Suprapubic skin (tissue), 4 donors: ENCODE data around the gene FSTL1. TPM values are rescaled to one million over a fixed set of nuclear protein-coding genes. Genes with fewer than 3 reads are reported as not detected.

Source experiments
- DNase-seq, 2 donors: peaks; one replicate each; pipeline ENCODE4 v3.0.0-alpha.2; 2019; ENCODE audit warnings: low spot score in 2 of 2
- H3K27ac ChIP-seq: fragments of 200-600 bp; sonication (generic); one replicate; pipeline ENCODE4 v1.5.1; 2019
- H3K27me3 ChIP-seq: fragments of 200-600 bp; sonication (generic); one replicate; pipeline ENCODE4 v1.5.1; 2019
- H3K36me3 ChIP-seq: fragments of 200-600 bp; sonication (generic); one replicate; pipeline ENCODE4 v1.5.1; 2019
- H3K4me1 ChIP-seq: fragments of 200-600 bp; sonication (generic); one replicate; pipeline ENCODE4 v1.5.1; 2019
- H3K4me3 ChIP-seq: fragments of 200-600 bp; sonication (generic); one replicate; pipeline ENCODE4 v1.5.1; 2019; ENCODE audit warnings: mild to moderate bottlenecking
- H3K9me3 ChIP-seq: fragments of 200-600 bp; sonication (generic); one replicate; pipeline ENCODE4 v1.5.1; 2019
- CTCF ChIP-seq, 2 donors: fragments of 200-600 bp in 1 of 2; fragments of 450-650 bp in 1 of 2; sonication (generic) in 1 of 2; IDR thresholded peaks; one replicate each; pipeline ENCODE4 v1.5.1; 2016 to 2019; ENCODE audit warnings: antibody characterized with exemption in 2 of 2, mild to moderate bottlenecking in 1 of 2, moderate library complexity in 1 of 2
- EP300 ChIP-seq: sonication (generic); formaldehyde crosslinking; IDR thresholded peaks from one replicate; pipeline ENCODE4 v1.6.1; 2017; ENCODE audit warnings: antibody characterized with exemption
- POLR2A ChIP-seq, 2 donors: fragments of 450-650 bp; IDR thresholded peaks; one replicate each; pipeline ENCODE4 v1.6.1; 2017; ENCODE audit warnings: antibody characterized with exemption in 2 of 2, mild to moderate bottlenecking in 2 of 2, moderate library complexity in 2 of 2
- POLR2AphosphoS5 ChIP-seq, 3 donors: sonication (generic); formaldehyde crosslinking; IDR thresholded peaks; one replicate each; pipeline ENCODE4 v1.6.1; 2017; ENCODE audit warnings: antibody characterized with exemption in 3 of 3
- WGBS: methylation state at CpG from one replicate; pipeline ENCODE4 v1.1.5; 2018; 5-methylcytosine and 5-hydroxymethylcytosine counted together
- total RNA-seq, 4 donors: library from RNA; depleted of rRNA; stranded (reverse); fragments of >200 nt; gene quantifications; one replicate each; pipeline ENCODE4 v1.1.0, GENCODE V29; 2016

Gene FSTL1
- total RNA-seq, 4 donors from 2014 or later = 58.3 to 75.3 (median 63.9) TPM

- Histone ChIP-seq H3K36me3 (no peaks in the 10 kb centered on the region), H3K27me3 (no peaks in the 10 kb centered on the region), H3K4me1 (no peaks in the 10 kb centered on the region), H3K27ac (no peak overlapping the region), H3K9me3 (no peaks in the 10 kb centered on the region), H3K4me3 (no peak overlapping the region)
- no peak for DNase-seq
- TF ChIP-seq POLR2A (IDR thresholded peaks at IDR 0.05) (no peak), EP300 (no peak), CTCF (IDR thresholded peaks at IDR 0.05) (no peak), POLR2AphosphoS5 (IDR thresholded peaks at IDR 0.05) (no peak)
Measured at GRCh38 chr3:120457827-120458226, 7.0 kb upstream of the FSTL1 start.

- H3K36me3 ChIP-seq = no peaks in the 10 kb centered on the region
- WGBS = 65% methylated on average over 1 of the region's 1 CpG
- TF ChIP-seq CTCF (IDR thresholded peaks at IDR 0.05) (no peak), POLR2AphosphoS5 (IDR thresholded peaks at IDR 0.05) (no peak), POLR2A (IDR thresholded peaks at IDR 0.05) (no peak), EP300 (no peak)
- no peaks in the 10 kb centered on the region for H3K27me3 ChIP-seq
- peaks cover 17% of the 10 kb centered on the region for H3K4me1 ChIP-seq
- H3K4me3 ChIP-seq = no peak overlapping the region
- H3K27ac ChIP-seq = no peak overlapping the region
- DNase-seq = no peak
- no peaks in the 10 kb centered on the region for H3K9me3 ChIP-seq
Measured at GRCh38 chr3:120454076-120454689, 3.4 kb upstream of the FSTL1 start.

- TF ChIP-seq CTCF (IDR thresholded peaks at IDR 0.05) (no peak), EP300 (no peak), POLR2A (IDR thresholded peaks at IDR 0.05) (no peak)
- Histone ChIP-seq H3K4me1 (peaks cover 23% of the 10 kb centered on the region), H3K9me3 (no peaks in the 10 kb centered on the region), H3K36me3 (no peaks in the 10 kb centered on the region), H3K4me3 (no peak overlapping the region), H3K27ac (no peak overlapping the region), H3K27me3 (no peaks in the 10 kb centered on the region)
- WGBS = 84% methylated on average over 4 of the region's 4 CpGs
- DNase-seq = no peak
Measured at GRCh38 chr3:120452816-120453215, 2.0 kb upstream of the FSTL1 start.

- DNase-seq = peak in 1 of 2 donors; percentile 56
- Histone ChIP-seq H3K27me3 (no peaks in the 10 kb centered on the region), H3K36me3 (no peaks in the 10 kb centered on the region), H3K9me3 (no peaks in the 10 kb centered on the region), H3K27ac (peak overlapping the region; percentile 97), H3K4me3 (peak overlapping the region; percentile 95), H3K4me1 (peaks cover 32% of the 10 kb centered on the region)
- TF ChIP-seq EP300 = no peak
- no peak for TF ChIP-seq POLR2AphosphoS5 (IDR thresholded peaks at IDR 0.05)
- TF ChIP-seq POLR2A (IDR thresholded peaks at IDR 0.05) = no peak
- no peak for TF ChIP-seq CTCF (IDR thresholded peaks at IDR 0.05)
- WGBS = 86% methylated on average over 6 of the region's 6 CpGs
Measured at GRCh38 chr3:120451806-120452205, 1.0 kb upstream of the FSTL1 start.

- peak overlapping the region; percentile 97 for H3K27ac ChIP-seq
- peak overlapping the region; percentile 95 for H3K4me3 ChIP-seq
- TF ChIP-seq CTCF (IDR thresholded peaks at IDR 0.05) = no peak
- no peak for TF ChIP-seq POLR2A (IDR thresholded peaks at IDR 0.05)
- TF ChIP-seq POLR2AphosphoS5 (IDR thresholded peaks at IDR 0.05) = no peak
- no peak for TF ChIP-seq EP300
- peaks cover 35% of the 10 kb centered on the region for H3K4me1 ChIP-seq
- peak in 1 of 2 donors; percentile 77 for DNase-seq
- no peaks in the 10 kb centered on the region for H3K27me3 ChIP-seq
- no peaks in the 10 kb centered on the region for H3K9me3 ChIP-seq
- no peaks in the 10 kb centered on the region for H3K36me3 ChIP-seq
- 19% methylated on average over 19 of the region's 35 CpGs for WGBS
Measured at GRCh38 chr3:120451272-120451761, 525 bp upstream of the FSTL1 start.
